NCI-H1105 (cell line): Measurements from ENCODE around the gene SCARF2.

ENCODE experiments used
- DNase-seq: peaks from one replicate; lab custom pipeline; 2025; lab: John Stamatoyannopoulos, UW

SCARF2 gene

GRCh38 chr22:20439556-20439927 is 1.9 kb upstream of the SCARF2 start:
- DNase-seq: no peak

DNA sequence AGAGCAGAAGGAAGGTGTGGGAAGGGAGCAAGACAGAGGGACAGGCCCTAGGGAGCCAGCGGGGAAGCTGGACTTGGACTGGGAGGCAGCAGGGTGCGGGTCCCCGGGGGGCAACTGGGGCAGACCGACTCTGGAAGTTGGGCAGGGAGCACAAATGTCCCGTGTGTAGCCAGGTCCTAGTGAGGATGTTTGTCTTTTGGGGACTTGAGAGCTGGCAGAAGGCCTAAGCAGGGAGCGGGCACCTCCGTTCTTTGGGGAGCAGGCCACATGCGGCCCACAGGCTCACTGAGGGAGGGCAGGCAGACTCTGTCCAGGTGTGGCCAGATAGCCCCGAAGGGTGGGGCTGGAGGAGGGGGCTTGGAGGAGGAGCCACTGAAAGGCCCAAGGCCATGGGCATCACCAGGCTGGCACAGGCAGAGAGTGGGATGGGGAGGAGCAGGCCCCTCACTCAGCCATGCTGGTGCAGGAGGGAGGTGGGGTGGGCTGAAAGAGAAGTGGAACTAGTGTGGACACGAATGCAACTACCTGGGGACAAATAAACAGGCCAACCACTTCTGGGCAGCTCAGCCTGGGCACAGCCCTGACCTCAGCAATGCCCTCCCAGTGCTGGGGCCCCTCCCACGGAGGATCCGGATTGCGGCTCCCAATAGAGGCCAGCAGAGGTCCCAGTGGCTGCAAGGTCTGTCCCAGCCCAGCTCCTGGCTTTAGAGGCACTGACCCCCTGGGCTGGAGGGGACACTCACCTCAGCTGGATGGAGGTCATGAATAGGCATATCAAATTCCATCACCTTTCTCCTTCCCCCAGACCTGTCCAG is 1.3 kb upstream of the SCARF2 start:
- no peak for DNase-seq

GRCh38 chr22:20438427-20438677 is 727 bp upstream of the SCARF2 start:
- no peak for DNase-seq

- no peak for DNase-seq
These were observed 635 bp downstream of the SCARF2 start for GRCh38 chr22:20436768-20437612.

GRCh38 chr22:20436307-20436767 is 1.3 kb downstream of the SCARF2 start:
- DNase-seq: no peak

GRCh38 chr22:20435436-20436306 is 2.0 kb downstream of the SCARF2 start:
- DNase-seq: no peak

GRCh38 chr22:20434773-20435172 is 2.9 kb downstream of the SCARF2 start:
- DNase-seq: no peak

DNA sequence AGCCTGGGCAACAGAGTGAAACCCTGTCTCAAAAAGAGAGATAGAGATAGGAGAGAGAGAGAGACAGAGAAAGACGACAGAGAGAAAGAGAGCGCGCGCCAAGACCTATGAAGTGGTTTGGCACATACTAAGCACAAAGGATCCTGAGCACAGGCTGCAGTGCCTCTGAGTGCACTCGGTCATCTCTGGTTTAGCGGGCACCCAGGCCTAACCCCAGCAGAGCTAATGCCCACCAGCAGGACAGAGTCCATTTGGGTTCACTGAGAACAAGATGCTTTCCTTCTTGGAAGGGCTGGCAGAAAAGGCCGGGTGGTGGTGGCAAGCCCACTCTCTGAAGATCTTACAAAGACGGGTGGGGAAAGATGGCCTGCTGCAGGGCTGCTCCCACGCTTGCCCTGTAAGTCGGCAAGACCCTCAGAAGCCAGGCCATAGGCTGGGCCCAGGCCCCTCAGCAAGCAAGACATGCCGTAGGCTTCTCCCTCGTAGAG is 3.3 kb downstream of the SCARF2 start:
- DNase-seq: no peak

DNA sequence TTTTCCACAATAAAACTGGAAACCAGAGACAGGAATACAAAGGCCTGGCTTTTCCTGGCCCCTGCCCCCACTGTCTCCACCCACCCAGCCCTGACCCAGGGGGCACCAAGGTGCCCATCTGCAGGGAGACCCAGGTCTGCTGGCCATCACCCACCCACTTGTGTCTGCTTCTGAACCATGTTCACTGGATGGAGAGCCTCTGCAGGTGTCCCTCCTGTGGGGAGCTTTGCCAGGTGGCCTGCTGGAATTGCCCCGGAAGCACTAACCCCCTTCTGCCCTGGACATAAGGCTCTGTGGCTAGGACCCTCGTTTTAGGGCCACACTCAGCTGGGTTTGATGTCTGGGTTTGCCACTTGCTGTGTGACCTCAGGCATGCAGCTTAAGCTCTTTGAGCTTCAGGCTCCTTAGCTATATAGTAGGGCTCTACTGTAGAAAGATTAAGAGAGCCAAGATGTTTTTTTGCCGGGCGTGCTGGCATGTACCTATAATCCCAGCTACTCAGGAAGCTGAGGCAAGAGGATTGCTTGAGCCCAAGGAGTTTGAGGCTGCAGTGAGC is 3.9 kb downstream of the SCARF2 start:
- no peak for DNase-seq

GRCh38 chr22:20433191-20433590 is 4.4 kb downstream of the SCARF2 start:
- no peak for DNase-seq

DNA sequence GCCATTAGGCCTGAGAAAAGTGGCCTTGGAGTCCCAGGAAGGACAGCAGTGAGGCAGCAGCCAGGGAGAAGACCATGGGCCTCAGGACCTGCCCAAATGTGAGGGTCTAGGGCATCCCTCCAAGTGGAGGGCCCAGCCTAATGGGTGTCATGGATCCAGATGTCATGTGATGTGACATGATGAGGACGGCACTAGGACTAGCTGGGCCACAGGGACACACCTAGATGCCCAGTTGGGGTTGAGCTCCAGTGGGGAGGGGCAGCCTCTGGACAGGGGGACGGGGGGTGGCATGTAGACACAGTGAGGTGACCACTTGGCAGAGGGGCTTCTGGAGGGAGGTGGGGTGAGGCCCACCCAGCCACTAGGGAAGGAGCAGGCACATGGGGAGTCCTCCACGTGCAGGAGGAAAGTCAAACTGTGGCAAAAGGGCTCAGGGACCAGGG is 5.4 kb downstream of the SCARF2 start:
- no peak for DNase-seq

DNA sequence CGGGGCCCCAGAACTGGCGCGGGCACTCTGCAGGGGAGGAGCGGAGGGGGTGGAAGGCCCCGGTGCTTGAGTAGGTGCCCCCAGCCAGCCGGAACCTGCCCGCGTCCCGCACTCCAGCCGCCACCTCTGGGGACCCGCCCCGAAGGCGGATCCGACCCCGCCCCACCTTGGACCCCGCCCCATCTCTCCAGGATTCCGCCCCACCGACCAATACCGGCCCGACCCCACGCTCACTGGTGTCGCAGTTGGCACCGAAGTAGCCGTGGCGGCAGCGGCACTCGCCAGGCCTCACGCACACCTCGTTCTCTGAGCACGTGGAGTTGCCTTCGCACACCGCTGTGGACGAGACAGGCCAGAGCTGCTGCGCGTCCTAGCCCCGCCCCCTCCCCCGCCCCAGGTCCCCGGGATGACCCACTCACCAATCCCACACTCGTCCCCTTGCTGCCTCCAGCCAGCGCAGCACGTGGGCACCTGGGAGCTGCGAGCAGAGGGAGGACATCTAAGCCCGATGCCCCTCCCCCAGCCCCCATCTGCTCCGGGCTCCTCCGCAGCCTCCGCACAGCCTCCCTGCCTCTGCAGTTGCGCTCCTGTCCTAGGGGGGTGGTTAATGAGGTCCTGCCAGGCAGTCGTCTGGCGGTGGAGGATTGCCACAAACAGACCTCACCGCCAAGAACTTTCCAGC is 6.0 kb downstream of the SCARF2 start:
- no peak for DNase-seq

DNA sequence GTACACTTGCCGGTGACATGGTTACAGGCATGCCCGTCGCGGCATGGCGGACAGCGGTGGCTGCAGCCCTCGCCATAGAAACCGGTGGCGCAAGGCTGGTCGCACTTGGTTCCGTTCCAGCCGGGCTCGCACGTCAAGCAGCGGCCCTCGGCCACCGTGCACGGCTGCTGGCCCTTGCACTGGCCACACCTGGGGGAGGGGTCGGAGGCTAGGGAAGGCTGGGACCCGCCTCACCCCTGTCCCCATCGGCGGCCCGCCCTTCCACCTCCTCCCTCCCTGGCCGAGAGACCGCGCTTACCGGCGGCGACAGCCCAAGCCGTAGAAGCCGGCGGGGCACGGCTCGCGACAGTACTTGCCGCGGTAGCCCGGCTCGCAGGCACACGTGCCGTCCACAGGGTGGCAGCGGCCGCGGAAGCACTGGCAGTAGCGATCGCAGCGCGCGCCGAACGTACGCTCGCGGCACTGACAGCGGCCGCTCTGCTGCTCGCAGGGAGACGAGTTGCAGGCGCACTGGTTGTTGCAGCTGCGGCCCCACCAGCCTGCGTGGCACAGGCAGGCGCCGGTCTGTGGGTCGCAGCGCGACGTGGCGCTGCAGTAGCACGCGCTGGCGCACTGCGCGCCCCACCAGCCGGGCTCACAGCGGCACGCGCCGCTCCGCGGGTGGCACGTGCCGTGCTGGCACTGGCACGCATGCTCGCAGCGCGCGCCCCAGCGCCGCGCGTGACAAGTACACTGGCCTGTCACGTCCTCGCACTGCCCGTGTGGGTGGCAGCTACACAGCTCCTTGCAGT is 6.7 kb downstream of the SCARF2 start:
- DNase-seq: peak; percentile 51

DNA sequence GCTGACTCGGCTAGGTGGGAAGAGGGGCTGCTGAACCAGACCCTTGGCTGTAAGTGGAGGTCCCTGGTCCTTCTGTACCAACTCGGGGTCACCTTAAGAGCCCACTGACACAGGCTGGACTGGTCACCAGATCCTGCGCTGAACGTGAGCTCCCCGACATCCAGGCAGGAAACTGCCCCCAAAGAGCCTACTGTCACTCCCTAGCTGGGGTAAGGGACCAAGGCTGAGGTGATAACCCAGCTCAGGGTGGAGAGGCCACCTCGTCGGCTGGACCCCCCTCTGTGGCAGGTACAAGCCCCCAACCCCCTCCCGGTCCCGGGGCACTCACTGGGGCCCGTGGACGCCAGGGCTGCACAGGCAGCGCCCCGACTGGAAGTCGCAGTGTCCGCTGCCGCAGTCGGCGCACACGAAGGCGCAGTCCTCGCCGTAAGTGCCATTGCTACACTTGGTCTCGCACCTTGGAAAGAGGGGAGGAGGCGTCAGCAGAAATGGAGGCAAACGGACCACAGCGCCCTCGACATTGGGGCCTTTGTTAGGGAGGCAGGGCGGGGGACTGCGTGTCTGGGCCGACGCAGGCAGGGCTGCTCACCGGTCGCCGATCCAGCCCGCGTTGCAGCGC is 7.4 kb downstream of the SCARF2 start:
- no peak for DNase-seq

DNA sequence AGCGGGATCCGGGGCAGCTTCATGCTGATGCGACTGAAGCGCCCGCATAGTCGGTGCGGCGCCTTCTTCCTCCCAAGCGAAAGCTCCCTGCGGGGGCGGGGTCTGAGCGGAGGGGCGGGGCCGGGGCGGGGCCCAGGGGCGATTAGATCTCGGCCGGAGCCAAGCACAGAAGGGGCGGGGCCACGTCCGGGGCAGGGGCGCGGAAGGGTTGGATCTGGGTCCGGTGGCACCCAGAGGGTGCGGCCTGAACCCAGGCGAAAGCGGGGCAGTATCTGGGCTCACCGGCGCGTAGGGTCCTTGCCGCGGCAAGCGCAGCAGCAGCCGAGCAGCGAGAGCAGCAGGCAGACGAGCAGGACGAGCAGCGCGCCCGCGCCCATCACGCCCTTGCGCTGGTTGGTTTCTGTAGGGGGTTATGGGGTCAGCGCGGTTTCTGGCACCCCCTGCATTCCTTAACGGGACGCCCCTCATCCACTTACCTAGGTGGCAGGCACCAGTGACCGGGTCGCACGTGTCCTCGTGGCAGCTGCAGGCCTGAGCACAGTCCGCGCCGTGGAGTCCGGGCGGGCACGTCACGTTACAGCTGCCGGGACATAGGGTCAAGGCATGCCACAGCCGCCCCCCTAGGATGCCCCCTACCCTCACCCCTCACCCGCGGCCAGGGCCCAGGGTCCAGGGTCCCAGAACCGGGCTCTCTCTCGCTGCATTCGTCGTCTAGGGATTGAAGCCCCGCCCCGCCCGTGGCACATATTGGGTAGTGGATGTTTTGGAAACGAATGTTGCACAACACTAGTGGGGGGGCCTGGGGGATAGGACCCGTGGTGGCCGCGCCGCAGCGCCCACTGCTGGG is 8.1 kb downstream of the SCARF2 start:
- peak; percentile 57 for DNase-seq

DNA sequence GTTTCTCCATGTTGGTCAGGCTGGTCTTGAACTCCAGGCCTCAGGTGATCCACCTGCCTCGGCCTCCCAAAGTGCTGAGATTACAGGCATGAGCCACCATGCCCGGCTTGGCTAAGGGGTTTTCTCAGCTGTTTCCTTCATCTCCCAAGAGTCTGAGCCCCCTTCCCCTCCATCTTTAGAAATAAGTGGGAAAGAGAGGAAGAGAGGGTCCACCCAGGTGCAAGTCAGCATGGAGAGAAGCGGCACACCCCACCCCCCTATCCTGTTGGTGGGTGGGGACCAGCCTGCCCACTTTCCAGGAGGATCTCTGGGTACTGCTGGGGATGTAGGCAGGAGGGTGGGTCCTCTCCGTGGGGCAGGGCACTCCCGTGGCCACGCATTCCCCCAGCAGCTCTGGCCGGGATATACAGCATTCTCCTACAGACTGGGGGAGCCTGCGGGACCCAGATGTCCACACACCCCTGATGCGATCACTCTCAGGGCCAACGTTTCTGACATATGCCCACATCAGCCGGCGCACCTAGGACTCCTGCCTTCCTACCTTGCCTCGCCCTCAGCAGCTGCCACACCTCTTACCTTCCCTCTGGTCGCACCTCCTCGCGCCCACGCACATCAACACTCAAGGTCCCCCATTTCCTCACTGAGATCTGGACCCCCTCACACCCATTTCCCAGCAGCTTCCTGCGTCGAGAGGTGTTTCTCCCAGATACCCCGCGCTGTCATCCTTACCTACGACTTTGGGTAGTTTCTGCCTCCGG is 8.9 kb downstream of the SCARF2 start:
- no peak for DNase-seq

DNA sequence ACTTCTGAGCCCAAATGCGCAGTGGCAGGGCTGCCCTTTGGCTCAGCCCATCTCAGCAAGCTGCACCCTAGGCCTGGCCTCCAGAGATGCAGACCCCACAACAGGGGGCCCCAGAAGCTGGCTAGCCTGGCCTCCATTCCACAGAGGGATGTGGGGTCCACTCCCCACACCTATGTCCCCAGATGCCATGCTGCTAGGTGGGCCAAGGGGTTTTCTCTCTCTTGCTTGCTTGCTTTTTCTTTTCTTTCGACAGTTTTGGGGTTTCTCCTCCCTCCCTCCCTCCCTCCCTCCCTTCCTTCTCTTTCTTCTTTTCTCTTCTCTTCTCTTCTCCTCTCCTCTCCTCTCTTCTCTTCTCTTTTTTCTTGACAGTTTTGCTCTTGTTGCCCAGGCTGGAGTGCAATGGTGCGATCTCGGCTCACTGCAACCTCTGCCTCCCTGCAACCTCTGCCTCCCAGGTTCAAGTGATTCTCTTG is 9.6 kb downstream of the SCARF2 start:
- no peak for DNase-seq
